Kidney (tissue), 14 donors: ENCODE measurements around the gene MRPL40. TPM values are rescaled to one million over a fixed set of nuclear protein-coding genes. Genes with fewer than 3 reads are reported as not detected.
"Not testable (repeated sequence)": the region's sequence is repeated elsewhere in the genome, so short reads cannot be mapped to it uniquely, and the experiment has no call there.

Source experiments
- DNase-seq, 5 donors: peaks; one replicate each; pipeline ENCODE4 v3.0.0-alpha.2; 2013 to 2020
- FAIRE-seq: peaks from 2 replicates; lab custom pipeline; 2012; peaks lifted over from hg19 to GRCh38; lab: Jason Lieb, UNC
- H3K27ac ChIP-seq, 2 donors: one replicate each; pipeline ENCODE4 v1.7.0; 2013; ENCODE audit warnings: low read depth in 2 of 2, low read length in 2 of 2, inconsistent platforms in 1 of 2
- H3K27me3 ChIP-seq: one replicate; pipeline ENCODE4 v1.7.1; 2013; ENCODE audit warnings: low read length, inconsistent platforms; ENCODE audit not compliant: control insufficient read depth, insufficient read depth
- H3K36me3 ChIP-seq, 3 donors: one replicate each; pipeline versions ENCODE4 v1.7.0 to v1.7.1; 2013; ENCODE audit warnings: low read length in 3 of 3, control low read depth in 1 of 3, inconsistent platforms in 1 of 3; ENCODE audit not compliant: insufficient read depth in 3 of 3, control insufficient read depth in 2 of 3
- H3K4me1 ChIP-seq, 3 donors: one replicate each; pipeline versions ENCODE4 v1.7.0 to v1.7.1; 2013; ENCODE audit warnings: low read length in 3 of 3, inconsistent platforms in 1 of 3, low read depth in 1 of 3; ENCODE audit not compliant: control insufficient read depth in 2 of 3, insufficient read depth in 2 of 3
- H3K4me3 ChIP-seq, 3 donors: one replicate each; pipeline versions ENCODE4 v1.7.0 to v1.8.1; 2013; ENCODE audit warnings: low read length in 3 of 3, control low read depth in 1 of 3, inconsistent platforms in 1 of 3
- H3K9ac ChIP-seq, 3 donors: one replicate each; pipeline versions ENCODE4 v1.7.0 to v1.7.1; 2013; ENCODE audit warnings: low read length in 3 of 3, control low read depth in 1 of 3, inconsistent platforms in 1 of 3
- H3K9me3 ChIP-seq, 3 donors: one replicate each; pipeline versions ENCODE4 v1.7.0 to v1.7.1; 2013; ENCODE audit warnings: low read length in 3 of 3, control low read depth in 1 of 3, inconsistent platforms in 1 of 3; ENCODE audit not compliant: control insufficient read depth in 2 of 3, insufficient read depth in 1 of 3
- intact Hi-C: fragments of 100-400 bp; cut with DNase I; formaldehyde crosslinking; loops from one replicate; pipeline ENCODE4 v1.11.1; 2022
- polyA plus RNA-seq: library from polyadenylated mRNA; stranded (reverse); fragments of 350-450 nt; fragmentation: Illumina TruSeq; extraction: RNeasy Lipid Tissue Mini Kit (QIAGEN cat#74804); gene quantifications from one replicate; pipeline ENCODE4 v1.2.3, GENCODE V29; 2014; ENCODE audit warnings: low read depth, low replicate concordance; ENCODE audit not compliant: insufficient read depth
- total RNA-seq: library from RNA; stranded (reverse); fragmentation: NEBNext Ultra II Directional; extraction: Animal tissue kit (Norgen Biotek cat#: 25700); gene quantifications from one replicate; pipeline ENCODE4 v1.2.1, GENCODE V29; 2021
- TF ChIP-seq, protein P1 (sequence below): IDR thresholded peaks from 3 replicates; pipeline ENCODE4 v1.5.1; 2012; ENCODE audit warnings: mild to moderate bottlenecking, moderate library complexity, borderline replicate concordance; ENCODE audit not compliant: insufficient read depth; ENCODE audit errors: extremely low read depth
- donor health status: control.
- donor health status: control.
- donor health status: control.
- donor health status: control.
- donor health status: control.
- donor health status: DM: yes; HTN: yes; CAD: no.
- donor health status: Normal renal cell carcinoma (clear cell type).

The MRPL40 gene
- total and polyA plus RNA-seq, 2 donors from 2014 or later, result 30.0 to 89.2 TPM

DNA sequence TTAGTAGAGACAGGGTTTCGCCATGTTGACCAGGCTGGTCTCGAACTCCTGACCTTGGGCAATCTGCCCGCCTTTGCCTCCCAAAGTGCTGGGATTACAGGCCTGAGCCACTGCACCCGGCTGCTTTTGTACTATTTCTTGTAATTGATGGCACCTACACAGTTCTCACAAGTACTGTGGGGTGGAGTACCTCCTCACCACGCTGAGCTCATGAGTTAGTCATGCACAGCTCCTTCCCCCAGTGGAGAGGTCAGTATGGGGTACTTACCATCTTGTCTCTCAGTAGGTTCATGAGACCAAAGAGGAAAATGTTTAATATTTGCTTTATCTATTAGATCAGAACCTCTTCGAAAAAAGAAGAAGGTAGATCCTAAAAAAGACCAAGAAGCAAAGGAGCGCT lies 2.1 kb downstream of the MRPL40 start:
- Histone ChIP-seq H3K27ac (no peak overlapping the region), H3K4me3 (no peak overlapping the region), H3K4me1 (peaks cover 0 to 13% (median 6%) of the 10 kb centered on the region in 3 donors), H3K36me3 (peaks cover 9 to 12% (median 11%) of the 10 kb centered on the region in 3 donors), H3K27me3 (no peaks in the 10 kb centered on the region), H3K9ac (no peak overlapping the region), H3K9me3 (no peaks in the 10 kb centered on the region)
- DNase-seq (no peak), FAIRE-seq (no peak)
- TF ChIP-seq, protein P1, sequence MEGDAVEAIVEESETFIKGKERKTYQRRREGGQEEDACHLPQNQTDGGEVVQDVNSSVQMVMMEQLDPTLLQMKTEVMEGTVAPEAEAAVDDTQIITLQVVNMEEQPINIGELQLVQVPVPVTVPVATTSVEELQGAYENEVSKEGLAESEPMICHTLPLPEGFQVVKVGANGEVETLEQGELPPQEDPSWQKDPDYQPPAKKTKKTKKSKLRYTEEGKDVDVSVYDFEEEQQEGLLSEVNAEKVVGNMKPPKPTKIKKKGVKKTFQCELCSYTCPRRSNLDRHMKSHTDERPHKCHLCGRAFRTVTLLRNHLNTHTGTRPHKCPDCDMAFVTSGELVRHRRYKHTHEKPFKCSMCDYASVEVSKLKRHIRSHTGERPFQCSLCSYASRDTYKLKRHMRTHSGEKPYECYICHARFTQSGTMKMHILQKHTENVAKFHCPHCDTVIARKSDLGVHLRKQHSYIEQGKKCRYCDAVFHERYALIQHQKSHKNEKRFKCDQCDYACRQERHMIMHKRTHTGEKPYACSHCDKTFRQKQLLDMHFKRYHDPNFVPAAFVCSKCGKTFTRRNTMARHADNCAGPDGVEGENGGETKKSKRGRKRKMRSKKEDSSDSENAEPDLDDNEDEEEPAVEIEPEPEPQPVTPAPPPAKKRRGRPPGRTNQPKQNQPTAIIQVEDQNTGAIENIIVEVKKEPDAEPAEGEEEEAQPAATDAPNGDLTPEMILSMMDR, result no peak
- intact Hi-C loops, result no loop called here

DNA sequence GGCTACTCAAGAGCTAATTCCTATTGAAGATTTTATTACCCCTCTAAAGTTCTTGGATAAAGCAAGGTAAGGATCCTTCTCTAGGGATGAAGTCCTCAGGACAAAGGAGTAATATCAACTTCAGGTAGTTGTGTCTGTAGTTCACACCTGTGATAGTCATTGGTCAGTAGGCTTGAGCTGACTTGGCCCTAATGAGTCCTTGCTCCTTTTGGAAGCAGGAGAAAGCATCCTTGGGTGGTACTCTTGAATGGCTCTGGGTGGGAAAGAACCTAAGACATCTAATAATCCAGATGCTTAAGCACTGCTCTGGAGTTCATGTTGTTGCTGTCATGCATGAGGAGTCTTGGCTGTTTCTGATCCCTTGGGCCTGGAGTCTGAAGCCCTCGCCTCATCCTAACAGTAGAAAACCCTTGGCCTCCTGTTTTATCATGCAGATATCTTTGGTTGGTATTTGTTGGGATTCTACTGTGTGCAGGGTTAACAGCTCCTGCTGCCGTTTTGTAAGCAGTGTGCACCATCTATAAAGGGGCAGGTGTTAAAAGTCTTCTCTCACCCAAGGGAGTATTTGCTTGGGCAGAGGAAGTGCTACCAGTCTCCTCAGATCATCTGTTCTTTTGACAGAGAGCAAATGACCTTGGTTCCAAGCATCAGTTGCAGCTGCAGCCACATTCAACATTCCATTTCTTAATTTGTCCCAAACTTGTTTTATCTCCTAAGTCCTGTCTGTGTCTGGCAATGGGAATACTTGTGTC lies 2.7 kb downstream of the MRPL40 start:
- no peak for FAIRE-seq

DNA sequence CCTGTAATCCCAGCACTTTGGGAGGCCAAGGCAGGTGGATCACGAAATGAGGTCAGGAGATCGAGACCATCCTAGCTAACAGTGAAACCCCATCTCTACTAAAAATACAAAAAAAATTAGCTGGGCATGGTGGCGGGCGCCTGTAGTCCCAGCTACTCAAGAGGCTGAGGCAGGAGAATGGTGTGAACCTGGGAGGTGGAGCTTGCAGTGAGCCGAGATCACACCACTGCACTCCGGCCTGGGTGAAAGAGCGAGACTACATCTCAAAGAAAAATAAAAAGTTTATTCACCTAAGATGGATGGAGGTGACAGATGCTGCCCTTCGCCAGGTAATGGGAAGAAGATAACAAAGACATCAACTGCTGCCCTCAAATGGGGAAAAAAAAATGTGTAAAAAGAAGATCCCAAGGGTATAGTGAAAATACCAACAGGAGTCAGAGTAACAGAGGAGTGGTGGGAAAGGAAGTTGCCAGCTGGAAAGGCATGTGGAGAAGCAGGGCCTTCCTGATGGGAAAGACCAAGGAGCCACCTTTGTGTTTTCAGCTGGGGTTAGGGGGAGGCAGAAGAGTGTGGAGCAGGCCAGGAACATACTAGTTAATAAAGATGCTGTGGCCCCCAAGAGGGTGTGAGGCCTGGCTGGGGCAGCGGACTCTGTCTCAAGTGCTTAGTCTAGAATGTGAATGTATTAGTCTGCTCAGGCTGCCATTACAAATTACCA lies 4.3 kb downstream of the MRPL40 start:
- FAIRE-seq, H3K4me1 ChIP-seq, H3K4me3 ChIP-seq, intact Hi-C loops, H3K27ac ChIP-seq, H3K27me3 ChIP-seq, H3K9me3 ChIP-seq, H3K9ac ChIP-seq, DNase-seq: not testable (repeated sequence)
- peaks cover 9 to 12% (median 11%) of the 10 kb centered on the region in 3 donors for H3K36me3 ChIP-seq

More for the DNA sequence above, 2.7 kb downstream of the MRPL40 start:
- Histone ChIP-seq H3K36me3 (peaks cover 9 to 12% (median 11%) of the 10 kb centered on the region in 3 donors), H3K27ac (no peak overlapping the region), H3K9me3 (no peaks in the 10 kb centered on the region), H3K9ac (no peak overlapping the region), H3K27me3 (no peaks in the 10 kb centered on the region), H3K4me3 (no peak overlapping the region), H3K4me1 (peaks cover 0 to 9% (median under 1%) of the 10 kb centered on the region in 3 donors)
- intact Hi-C loops, result no loop called here
- TF ChIP-seq, protein P1, result no peak
- DNase-seq, result no peak

DNA sequence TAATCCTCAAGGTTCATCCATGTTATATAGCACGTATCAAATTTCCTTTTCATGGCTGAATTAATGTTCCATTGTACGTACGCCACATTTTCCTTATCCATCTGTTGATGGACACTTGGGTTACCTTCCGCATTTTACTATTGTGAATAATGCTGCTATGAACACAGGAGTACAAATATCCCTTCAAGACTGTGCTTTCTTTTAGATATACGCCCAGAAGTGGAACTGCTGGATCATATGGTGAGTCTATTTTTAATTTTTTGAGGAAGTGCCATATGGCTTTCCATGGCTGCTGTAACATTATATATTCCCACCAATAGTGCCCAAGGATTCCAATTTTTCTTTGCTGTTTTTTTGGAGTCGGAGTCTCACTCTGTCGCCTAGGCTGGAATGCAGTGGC lies 6.0 kb downstream of the MRPL40 start:
- Histone ChIP-seq H3K4me3 (no peak overlapping the region), H3K9me3 (no peaks in the 10 kb centered on the region), H3K4me1 (no peaks in the 10 kb centered on the region), H3K9ac (no peak overlapping the region), H3K27ac (no peak overlapping the region), H3K36me3 (peaks cover 9 to 12% (median 11%) of the 10 kb centered on the region in 3 donors), H3K27me3 (no peaks in the 10 kb centered on the region)
- TF ChIP-seq, protein P1, result no peak
- DNase-seq (no peak), FAIRE-seq (no peak)
- intact Hi-C loops, result no loop called here
